Inferior parietal cortex (tissue), 1 donor: Measurements from ENCODE around the gene GMPR.
A peak's percentile ranks its signal among the peaks of the same experiment; 100 is the strongest.
"Not testable (repeated sequence)": the region's sequence is repeated elsewhere in the genome, so short reads cannot be mapped to it uniquely, and the experiment has no call there.

ENCODE experiments used
- DNase-seq: peaks from one replicate; pipeline ENCODE4 v3.0.0-alpha.2; 2016; ENCODE audit errors: extremely low spot score

Gene GMPR

GRCh38 chr6:16244869-16245451 is 6.6 kb downstream of the GMPR start:
- no peak for DNase-seq

- DNase-seq: no peak
These were observed 10.0 kb downstream of the GMPR start for GRCh38 chr6:16248271-16248853.

GRCh38 chr6:16249971-16250370 is 11.6 kb downstream of the GMPR start:
- no peak for DNase-seq

- DNase-seq: no peak
These were observed 13.3 kb downstream of the GMPR start for GRCh38 chr6:16251706-16252105.

GRCh38 chr6:16252686-16253299 is 14.4 kb downstream of the GMPR start:
- DNase-seq: no peak

- DNase-seq: no peak
These were observed 15.2 kb downstream of the GMPR start for GRCh38 chr6:16253399-16254144.

GRCh38 chr6:16254535-16254934 is 16.1 kb downstream of the GMPR start:
- no peak for DNase-seq

GRCh38 chr6:16256781-16257180 is 18.4 kb downstream of the GMPR start:
- no peak for DNase-seq

- DNase-seq: no peak
These were observed 19.8 kb downstream of the GMPR start for GRCh38 chr6:16257999-16258708.

GRCh38 chr6:16258709-16259075 is 20.3 kb downstream of the GMPR start:
- DNase-seq: no peak

GRCh38 chr6:16259604-16260003 is 21.2 kb downstream of the GMPR start:
- DNase-seq: not testable (repeated sequence)

GRCh38 chr6:16260602-16261001 is 22.2 kb downstream of the GMPR start:
- DNase-seq: not testable (repeated sequence)

- not testable (repeated sequence) for DNase-seq
These were observed 24.4 kb downstream of the GMPR start for GRCh38 chr6:16262773-16263172.

- not testable (repeated sequence) for DNase-seq
These were observed 25.2 kb downstream of the GMPR start for GRCh38 chr6:16263464-16264099.

- DNase-seq: no peak
These were observed 26.4 kb downstream of the GMPR start for GRCh38 chr6:16264785-16265184.

- DNase-seq: peak; percentile 47
These were observed 27.3 kb downstream of the GMPR start for GRCh38 chr6:16265351-16266341.

- DNase-seq: peak; percentile 44
These were observed 29.3 kb downstream of the GMPR start for GRCh38 chr6:16267428-16268263.

- not testable (repeated sequence) for DNase-seq
These were observed 31.2 kb downstream of the GMPR start for GRCh38 chr6:16269442-16270070.
